Measurements from ENCODE around the gene FMC1.
A peak's percentile ranks its signal among the peaks of the same experiment; 100 is the strongest.
"Not testable (repeated sequence)": the region's sequence is repeated elsewhere in the genome, so short reads cannot be mapped to it uniquely, and the experiment has no call there.

Gene FMC1, protein sequence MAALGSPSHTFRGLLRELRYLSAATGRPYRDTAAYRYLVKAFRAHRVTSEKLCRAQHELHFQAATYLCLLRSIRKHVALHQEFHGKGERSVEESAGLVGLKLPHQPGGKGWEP

DNA sequence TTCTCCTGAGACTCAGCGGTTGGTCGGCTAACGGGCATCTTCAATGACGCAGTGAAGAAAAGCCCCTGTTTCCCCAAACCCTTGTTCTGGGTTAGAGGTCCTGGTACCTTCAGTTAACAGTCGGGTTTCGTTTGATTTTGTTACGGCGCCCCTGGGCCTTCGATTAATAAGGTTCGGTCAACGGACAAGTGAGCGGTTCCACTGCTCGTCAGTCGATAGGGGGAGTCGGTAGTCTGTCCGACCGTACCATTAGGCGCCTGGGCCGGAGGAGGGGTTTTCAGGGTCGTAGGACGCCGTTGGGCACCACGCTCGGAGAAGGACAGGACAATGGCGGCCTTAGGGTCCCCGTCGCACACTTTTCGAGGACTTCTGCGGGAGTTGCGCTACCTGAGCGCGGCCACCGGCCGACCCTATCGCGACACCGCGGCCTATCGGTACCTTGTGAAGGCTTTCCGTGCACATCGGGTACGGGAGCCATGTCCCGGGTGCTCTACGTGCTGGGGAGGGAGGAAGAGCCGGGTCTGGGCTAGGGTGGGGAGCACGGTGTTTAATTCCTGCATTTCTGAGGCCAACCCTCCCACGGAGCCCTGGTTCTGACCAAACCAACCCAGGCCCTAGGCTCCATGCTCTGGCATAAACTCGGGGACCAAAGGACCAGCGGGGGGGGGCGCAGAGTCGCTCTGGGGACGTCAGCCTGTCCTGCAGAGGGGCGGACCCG is at the start of gene FMC1:
TSS of gene FMC1 (plus strand) at position 280 of the 718 bp plus-strand sequence. CDS start at position 328, 48 bp downstream.
- DNase-seq (ENCODE audit: low read depth in 2 of 2, low spot score in 1 of 2), result peak; percentile 59 to 68

DNA sequence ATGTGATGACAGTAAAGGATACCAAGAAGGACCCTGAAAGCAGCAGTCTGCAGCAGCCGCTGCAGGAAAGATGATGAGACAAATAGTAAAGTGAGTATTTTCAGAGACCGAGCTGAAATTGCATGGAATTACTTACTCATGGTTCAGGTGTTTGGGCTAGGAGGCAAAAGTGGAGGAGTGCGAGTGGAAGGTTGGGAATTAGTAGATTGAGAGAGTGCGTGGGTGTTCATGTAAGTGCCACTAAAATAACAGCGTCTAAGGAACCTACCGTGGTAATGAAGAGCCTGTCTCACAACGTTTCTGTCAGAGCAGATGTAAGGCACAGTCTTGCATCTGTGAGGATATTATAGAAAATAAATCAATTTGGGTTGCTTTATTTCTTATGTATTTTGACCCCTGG is 48.3 kb upstream of the FMC1 start:
- DNase-seq (ENCODE audit: low read depth in 2 of 2, low spot score in 1 of 2), result no peak

DNA sequence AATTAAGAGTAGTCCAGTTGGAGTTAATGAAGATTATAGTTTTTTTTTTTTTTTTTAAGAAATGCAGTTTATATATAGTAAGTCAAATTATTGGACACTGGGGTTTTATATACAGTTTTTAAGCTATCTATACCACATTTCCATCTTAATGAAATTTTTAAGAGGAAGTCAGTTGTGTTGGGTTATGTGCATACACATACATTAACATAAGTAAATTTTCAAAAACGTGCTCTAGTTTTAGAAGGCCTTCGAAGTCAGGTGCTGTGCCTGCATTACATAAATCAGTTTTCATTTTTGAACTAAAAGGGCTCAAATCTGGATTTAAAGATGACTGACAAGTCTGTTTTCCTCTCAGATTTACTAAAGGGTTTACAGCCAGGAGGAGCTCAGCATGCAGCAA is 47.6 kb upstream of the FMC1 start:
- DNase-seq (ENCODE audit: low read depth in 2 of 2, low spot score in 1 of 2), result no peak

DNA sequence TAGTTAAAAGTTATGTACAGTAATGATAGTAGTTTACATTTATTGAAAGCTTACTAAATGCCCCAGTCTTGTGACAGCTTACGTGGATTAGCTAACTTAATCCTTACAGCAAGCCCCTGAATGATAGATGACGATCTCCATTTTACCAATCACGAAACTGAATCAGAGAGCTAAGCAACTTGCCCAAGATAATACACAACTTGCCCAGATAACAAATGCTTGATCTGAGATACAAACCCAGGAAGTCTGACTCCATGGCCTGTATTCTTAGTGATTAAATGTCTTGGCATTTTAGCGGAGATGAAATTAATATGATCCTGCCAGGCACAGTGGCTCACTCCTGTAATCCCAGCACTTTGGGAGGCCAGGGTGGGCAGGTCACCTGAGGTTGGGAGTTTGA is 46.9 kb upstream of the FMC1 start:
- no peak for DNase-seq (ENCODE audit: low read depth in 2 of 2, low spot score in 1 of 2)

DNA sequence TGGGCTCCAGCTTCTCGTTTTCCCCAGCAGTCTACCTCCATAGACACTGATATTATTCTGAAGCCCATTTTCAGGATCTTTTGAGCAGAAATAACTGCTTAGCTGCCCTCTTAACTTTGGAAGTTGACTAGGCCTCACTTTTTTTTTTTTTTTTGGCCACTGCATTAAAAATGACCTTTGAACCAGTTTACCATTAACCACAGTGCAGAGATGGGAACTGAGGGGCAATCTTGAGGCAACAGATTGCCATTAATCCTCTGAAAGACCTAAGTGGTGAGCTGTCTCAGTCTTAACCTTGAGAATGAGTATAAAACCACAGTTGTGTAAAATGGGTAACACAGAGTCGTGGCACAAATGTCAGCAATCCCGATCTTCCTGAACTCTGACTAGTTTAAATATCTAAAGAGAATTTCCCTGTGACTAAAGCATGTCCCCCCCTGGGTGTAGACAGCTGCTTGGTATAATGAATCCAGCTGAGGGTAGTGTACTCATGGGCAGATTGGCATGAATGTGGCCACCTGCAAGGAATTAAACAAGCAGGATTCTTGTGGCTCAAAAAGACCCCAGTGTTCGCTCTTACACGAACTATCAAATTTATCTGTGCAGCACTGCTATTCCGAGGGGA is 46.1 kb upstream of the FMC1 start:
- no peak for DNase-seq (ENCODE audit: low read depth in 2 of 2, low spot score in 1 of 2)

DNA sequence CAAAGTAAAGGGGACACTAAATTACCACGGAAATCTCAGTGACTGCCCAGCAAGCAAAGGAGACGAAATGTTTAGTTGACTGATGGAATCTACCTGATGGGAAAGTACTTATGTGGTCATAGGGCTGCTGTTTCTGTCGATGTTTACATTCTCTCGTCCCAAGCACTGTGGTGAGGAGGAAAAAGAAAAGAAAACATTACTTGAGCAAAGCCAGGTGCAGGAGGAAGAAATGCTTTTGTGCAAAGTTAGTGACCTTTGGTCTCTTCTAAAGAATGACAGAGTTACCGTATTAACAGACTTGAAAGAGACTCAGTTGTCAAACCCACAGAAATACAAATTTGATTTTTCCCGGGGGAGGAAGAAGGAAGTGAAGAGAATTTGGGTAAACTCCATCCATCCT is 43.3 kb upstream of the FMC1 start:
- no peak for DNase-seq (ENCODE audit: low read depth in 2 of 2, low spot score in 1 of 2)

DNA sequence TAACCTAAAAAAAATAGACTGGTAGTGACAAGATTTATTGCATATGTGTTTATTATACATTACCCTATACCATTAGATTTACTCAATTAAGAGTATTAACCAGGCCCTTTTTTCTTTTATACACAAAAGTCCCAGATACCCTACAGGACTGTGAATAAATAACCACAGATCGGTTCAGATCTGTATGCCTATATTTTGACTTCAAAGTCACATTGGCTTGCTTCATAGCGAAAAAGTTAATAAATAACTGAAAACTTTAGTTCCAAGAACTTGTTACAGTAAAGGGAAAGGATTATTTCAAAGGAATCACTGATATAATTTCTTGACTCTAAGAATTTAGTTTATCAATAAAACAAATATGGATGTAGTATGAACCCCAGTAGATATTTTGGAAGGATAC is 41.8 kb upstream of the FMC1 start:
- no peak for DNase-seq (ENCODE audit: low read depth in 2 of 2, low spot score in 1 of 2)

DNA sequence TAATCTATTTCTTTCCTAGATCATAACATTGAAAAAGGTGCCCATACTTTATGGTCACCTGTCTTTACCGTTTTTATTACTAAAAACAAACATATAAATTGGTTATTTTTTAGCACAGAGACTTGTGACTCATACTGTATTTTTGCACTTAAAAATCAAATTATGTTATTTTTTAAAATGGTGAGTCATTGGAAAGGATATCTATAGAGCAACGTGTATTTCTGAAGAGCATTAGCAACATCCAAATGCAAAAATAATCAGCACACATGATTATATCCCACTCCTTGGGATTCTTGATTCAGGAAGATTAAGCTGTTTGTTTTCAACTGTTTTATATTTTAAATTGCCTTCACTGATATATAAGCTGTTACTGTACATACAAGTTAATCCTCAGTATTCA is 40.7 kb upstream of the FMC1 start:
- DNase-seq (ENCODE audit: low read depth in 2 of 2, low spot score in 1 of 2), result no peak

DNA sequence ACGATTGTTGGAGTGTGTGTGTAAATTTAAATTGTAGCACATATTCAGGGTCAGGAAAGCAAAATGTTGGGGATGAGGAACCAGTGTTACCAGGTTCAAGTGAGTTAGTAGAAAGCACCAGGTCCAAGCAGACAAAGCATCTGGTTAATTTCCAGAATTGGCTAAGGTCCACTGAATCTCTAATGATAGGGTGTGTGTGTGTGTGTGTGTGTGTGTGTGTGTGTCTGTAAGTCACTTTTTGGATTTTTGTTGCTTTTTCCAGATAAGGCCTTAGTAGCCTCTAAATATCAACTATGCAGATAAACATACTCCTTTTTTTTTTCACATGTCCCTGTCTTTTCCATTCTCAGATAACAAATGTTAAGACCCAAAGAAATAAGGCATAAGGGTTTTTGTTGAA is 36.6 kb upstream of the FMC1 start:
- no peak for DNase-seq (ENCODE audit: low read depth in 2 of 2, low spot score in 1 of 2)

DNA sequence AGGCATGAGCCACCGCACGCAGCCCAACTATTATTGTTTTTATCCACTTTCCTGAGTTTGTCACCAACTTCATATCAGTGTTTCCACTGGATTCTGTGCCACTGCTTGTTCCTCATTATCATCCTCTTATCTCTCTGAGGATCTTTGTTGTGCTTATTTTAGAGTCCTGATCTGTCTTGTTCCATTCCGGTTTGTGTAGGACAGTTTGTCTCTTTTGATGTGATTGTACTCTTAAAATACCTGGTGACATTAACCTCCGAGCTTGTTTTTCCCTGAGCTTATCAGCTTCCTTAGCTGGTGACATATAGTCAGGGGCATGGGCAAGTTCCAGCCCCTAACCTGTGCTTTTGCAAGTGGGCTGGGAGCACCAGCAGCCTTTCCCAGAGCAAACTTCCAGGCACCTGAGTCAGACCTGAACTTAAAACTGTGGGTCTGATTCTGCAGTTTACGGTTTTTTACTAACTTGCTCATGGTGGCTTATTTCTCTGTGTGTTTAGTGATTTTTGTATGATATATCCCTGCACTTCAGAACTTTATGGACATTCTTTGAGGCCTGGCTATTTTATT is 23.1 kb upstream of the FMC1 start:
- DNase-seq (ENCODE audit: low read depth in 2 of 2, low spot score in 1 of 2), result no peak

DNA sequence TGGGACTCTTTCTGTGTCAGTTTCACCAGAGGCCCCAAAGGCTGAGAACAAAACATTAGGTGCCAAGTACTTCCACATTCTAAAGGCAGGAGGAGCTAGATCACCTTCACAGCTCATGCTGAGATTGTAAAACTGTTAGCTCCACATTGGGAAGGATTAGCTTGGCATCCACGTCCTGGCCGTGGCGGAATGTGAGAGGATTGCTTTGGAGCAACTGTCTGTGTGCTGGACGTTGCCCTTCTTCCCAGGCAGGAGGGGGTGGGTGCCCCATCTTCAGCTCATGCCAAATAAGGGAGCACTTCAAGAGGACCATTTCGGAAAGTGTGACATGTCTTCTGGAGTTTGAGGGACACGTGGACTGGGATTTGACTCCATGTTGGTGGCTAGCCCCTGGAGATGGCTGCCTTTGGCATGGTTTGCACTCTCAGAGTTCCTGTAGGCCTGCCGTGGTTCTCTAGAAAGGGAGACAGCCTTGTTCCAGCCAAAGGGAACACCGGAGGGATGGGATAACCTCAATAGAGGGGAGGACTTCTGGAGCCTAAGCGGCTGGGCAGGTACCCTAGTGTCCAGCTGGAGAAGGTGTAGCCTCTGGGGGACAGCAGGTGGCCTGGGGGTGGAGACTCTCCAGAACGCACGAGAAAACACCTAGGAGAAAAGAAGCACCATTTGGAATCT is 19.9 kb upstream of the FMC1 start:
- no peak for DNase-seq (ENCODE audit: low read depth in 2 of 2, low spot score in 1 of 2)

DNA sequence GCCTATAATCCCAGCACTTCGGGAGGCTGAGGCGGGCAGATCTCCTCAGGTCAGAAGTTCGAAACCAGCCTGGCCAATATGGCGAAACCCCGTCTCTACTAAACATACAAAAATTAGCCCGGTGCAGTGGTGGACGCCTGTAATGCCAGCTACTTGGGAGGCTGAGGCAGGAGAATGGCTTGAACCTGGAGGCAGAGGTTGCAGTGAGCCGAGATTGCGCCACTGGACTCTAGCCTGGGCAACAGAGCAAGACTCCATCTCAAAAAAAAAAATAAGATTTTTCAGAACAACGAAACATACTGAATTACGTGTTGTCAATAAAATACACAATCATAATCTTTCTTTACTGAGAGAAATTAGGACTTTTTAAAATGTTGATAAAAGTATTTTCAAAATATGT is 16.4 kb upstream of the FMC1 start:
- DNase-seq (ENCODE audit: low read depth in 2 of 2, low spot score in 1 of 2), result not testable (repeated sequence)

DNA sequence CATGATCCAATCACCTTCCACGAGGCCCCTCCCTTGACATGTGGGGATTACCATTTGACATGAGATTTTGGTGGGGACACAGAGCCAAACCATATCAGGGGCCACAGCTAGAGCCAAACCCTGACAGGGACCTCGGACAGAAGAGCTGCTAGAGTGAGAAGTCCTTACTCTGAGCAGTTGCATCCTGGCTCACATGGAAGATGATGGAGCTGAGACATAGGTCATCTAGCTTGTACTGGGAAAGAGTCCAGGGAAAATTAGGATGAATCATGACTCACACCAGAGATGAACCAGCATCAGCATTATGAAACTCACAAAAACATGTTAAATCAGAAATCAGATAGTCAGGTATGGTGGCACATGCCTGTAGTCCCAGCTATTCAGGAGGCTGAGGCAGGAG is 12.8 kb upstream of the FMC1 start:
- DNase-seq (ENCODE audit: low read depth in 2 of 2, low spot score in 1 of 2), result no peak

DNA sequence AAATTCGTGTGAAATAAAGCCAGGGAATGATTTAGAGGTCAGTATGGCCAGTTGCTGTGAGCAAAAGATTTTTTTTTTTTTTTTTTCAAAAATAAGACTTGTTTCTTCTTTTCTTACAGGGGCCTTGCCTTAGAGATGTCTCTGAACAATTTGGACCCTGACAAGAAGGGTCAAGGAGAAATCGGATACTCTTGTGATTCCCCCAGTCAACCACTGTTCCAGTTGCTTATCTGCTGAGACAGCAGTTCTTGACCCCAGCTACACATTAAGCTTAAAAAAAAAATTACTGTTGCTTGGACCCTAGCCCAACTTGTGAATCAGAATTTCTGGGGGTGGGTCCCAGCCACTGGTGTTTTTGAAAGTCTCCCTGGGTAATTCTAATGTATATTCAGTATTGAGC is 12.0 kb upstream of the FMC1 start:
- no peak for DNase-seq (ENCODE audit: low read depth in 2 of 2, low spot score in 1 of 2)

DNA sequence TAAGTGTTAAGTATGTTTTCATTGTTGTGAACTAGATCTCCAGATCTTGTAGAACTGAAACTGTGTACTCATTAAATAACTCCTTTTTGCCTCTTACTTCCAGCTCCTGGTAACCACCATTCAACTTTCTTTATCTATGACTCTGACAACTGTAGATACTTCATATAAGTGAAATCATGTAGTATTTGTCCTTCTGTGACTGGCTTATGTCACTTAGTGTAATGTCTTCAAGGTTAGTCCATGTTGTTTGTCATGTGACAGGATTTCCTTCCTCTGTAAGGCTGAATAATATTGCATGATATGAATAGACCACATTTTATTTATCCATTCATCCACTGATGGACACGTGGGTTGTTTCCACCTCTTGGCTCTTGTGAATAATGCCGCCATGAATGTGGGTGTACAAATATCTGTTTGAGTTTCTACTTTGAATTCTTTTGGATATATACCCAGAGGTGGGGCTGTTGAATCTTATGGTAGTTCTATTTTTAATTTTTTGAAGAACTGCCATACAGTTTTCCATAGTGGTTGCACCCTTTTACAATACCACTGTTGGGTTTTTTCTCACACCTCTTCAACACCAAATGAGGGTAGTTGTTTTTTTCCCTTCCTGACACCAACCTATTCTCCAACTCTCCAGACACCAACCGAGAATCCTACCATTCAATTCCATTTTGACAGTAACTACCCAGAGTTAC is 10.7 kb upstream of the FMC1 start:
- DNase-seq (ENCODE audit: low read depth in 2 of 2, low spot score in 1 of 2), result no peak

DNA sequence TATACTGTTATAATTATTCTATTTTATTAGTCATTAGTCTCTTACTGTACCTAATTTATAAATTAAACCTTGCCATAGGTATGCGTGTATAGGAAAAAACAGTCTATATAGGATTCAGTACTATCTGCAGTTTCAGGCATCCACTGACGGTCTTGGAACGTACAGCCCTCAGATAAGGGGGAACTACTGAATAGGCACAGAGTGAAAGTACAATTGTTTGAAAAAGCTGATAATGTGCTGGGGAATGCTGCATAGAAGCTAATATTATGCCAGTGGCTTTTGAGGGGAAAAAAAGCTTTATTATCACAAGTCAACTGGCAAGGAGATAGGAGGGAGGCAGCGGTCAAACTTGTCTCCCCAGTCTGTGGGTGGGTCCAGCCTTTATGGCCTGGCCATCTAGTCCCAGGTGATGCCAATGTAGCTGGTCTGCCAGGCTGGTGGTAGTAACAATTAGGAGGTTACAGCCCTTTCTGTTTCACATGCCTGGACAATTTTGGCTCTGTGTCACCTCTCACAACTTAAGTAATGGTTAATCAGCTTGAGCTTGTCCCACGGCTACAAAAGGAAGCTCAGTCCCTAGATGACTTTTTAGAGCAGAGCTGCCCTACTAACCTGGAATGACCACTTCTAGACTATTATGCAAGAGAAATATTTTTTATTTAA is 8.3 kb upstream of the FMC1 start:
- DNase-seq (ENCODE audit: low read depth in 2 of 2, low spot score in 1 of 2), result no peak

DNA sequence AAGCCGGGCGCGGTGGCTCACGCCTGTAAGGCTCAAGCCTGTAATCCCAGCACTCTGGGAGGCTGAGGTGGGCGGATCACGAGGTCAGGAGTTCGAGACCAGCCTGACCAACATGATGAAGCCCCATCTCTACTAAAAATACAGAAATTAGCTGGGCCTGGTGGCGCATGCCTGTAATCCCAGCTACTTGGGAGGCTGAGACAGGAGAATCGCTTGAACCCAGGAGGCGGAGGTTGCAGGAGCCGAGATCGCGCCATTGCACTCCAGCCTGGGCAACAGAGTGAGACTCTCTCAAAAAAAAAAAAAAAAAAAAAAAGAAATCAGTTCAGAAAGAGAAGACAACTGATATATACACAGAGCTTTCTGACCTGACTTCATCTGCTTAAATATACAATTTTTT is 7.7 kb upstream of the FMC1 start:
- DNase-seq (ENCODE audit: low read depth in 2 of 2, low spot score in 1 of 2), result not testable (repeated sequence)

DNA sequence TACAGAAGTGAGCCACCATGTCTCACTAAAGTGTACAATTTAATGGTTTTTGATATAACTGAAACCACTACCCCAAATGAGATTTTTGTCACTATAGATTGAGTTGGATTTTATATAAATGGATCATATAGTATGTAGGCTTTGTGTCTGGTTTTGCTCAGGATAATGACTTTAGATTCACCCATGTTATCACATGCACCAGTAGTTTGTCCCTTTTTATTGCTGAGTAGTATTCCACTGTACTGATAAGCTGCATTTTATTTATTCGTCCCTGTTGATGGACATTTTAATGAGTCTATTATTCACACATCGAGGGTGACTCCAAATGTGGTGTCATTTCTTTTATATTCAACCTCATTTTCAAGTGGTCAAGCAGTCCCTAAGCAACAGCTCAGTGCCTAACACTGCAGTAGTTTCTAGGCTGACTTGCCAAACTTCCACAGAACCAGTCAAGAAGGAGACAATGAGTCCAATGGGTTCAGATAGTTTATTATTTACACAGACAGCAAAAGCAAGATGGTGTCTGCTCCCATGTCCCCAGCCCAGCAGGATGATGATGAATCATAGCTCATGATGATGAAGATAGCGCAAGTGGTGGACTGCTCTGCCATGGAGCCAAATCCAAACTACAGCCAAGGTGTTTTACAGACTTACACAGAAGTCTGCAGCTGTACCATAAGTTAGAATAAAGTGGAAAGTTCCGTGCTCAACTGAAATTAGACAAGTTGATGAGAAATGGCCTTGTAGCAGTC is 6.6 kb upstream of the FMC1 start:
- DNase-seq (ENCODE audit: low read depth in 2 of 2, low spot score in 1 of 2), result no peak

DNA sequence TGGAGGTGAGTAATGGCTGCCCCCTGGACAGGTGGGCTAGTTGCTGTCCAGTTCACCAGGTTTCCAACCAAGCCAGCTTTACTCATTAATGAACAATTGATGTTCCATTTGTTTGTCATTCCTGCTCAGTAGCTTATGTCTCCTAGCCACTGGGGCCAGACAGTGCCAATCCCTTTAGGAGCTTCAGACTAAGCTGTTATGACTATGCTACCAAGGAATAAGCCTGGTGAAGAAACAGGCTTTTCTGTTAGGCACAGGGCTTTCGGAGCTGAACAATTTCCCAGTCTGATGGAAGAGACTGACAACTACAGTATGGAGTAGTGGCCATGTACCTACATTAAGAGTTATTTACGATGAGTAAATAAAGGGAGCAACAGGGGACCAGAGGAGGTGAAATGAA is 2.1 kb upstream of the FMC1 start:
- no peak for DNase-seq (ENCODE audit: low read depth in 2 of 2, low spot score in 1 of 2)

DNA sequence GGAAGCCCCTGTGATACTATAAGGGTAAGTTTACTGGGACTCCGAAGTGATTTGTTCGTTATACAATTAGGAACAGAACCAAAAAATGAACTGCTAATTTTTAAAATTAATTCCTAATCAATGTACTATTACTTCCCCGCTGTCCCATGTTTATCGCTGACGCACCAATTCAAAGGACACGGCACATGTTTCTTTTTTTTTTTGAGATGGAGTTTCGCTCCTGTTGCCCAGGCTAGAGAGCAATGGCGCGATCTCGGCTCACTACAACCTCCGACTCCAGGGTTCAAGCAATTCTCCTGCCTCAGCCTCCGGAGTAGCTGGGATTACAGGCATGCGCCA is 1.5 kb upstream of the FMC1 start:
- DNase-seq (ENCODE audit: low read depth in 2 of 2, low spot score in 1 of 2), result no peak

All from stimulated activated CD8-positive, alpha-beta memory T cell treated with anti-CD3 and anti-CD28 coated beads, Interleukin-4, amount 100 ng/mL, for 1 hour (primary cell).